ENCODE data around the gene TRAF3IP1. TPM values are rescaled to one million over a fixed set of nuclear protein-coding genes. Genes with fewer than 3 reads are reported as not detected.
A peak's percentile ranks its signal among the peaks of the same experiment; 100 is the strongest.

The TRAF3IP1 gene
- total RNA-seq, 1 experiment from 2014 or later, result 18.6 TPM

- Mint-ChIP-seq H3K9me3 (ENCODE audit: low read depth, unreplicated experiment) (no peaks in the 10 kb centered on the region), H3K27me3 (ENCODE audit: unreplicated experiment) (no peaks in the 10 kb centered on the region), H3K4me3 (ENCODE audit: low read depth, unreplicated experiment) (peak overlapping the region; percentile 7), H3K4me1 (ENCODE audit: low read depth, unreplicated experiment) (peaks cover 55% of the 10 kb centered on the region), H3K27ac (ENCODE audit: unreplicated experiment) (peak overlapping the region; percentile 86), H3K36me3 (ENCODE audit: insufficient read depth, unreplicated experiment) (peaks cover 37% of the 10 kb centered on the region)
- TF ChIP-seq CTCF (IDR thresholded peaks at IDR 0.05; ENCODE audit: unreplicated experiment), result no peak
- intact Hi-C loops (cut with micrococcal nuclease; ENCODE audit: unreplicated experiment), result no loop called here
- no TSS peak for BruUV-seq (replicated peaks)
- no peak for DNase-seq
- CTCF ChIA-PET, result interaction anchor here (1.5 kb wide), 1 partner anchor 47 kb away, joined by 7 read pairs; no protein-coding TSS in a partner anchor
Observed at GRCh38 chr2:238380785-238381184, 60.5 kb downstream of the TRAF3IP1 start.

- no peaks in the 10 kb centered on the region for H3K27me3 Mint-ChIP-seq (ENCODE audit: unreplicated experiment)
- intact Hi-C loops (cut with micrococcal nuclease; ENCODE audit: unreplicated experiment), result no loop called here
- no peaks in the 10 kb centered on the region for H3K9me3 Mint-ChIP-seq (ENCODE audit: low read depth, unreplicated experiment)
- H3K4me1 Mint-ChIP-seq (ENCODE audit: low read depth, unreplicated experiment), result peaks cover 55% of the 10 kb centered on the region
- CTCF ChIA-PET, result no interaction called here
- H3K4me3 Mint-ChIP-seq (ENCODE audit: low read depth, unreplicated experiment), result no peak overlapping the region
- no TSS peak for BruUV-seq (replicated peaks)
- TF ChIP-seq CTCF (IDR thresholded peaks at IDR 0.05; ENCODE audit: unreplicated experiment), result no peak
- DNase-seq, result no peak
- H3K36me3 Mint-ChIP-seq (ENCODE audit: insufficient read depth, unreplicated experiment), result peaks cover 37% of the 10 kb centered on the region
- H3K27ac Mint-ChIP-seq (ENCODE audit: unreplicated experiment), result peak overlapping the region; percentile 86
Observed at GRCh38 chr2:238381341-238382115, 61.2 kb downstream of the TRAF3IP1 start.

GRCh38 chr2:238382381-238382781 is 62.1 kb downstream of the TRAF3IP1 start:
- H3K27ac Mint-ChIP-seq (ENCODE audit: unreplicated experiment), result no peak overlapping the region
- H3K27me3 Mint-ChIP-seq (ENCODE audit: unreplicated experiment), result no peaks in the 10 kb centered on the region
- intact Hi-C loops (cut with micrococcal nuclease; ENCODE audit: unreplicated experiment), result no loop called here
- CTCF ChIA-PET, result no interaction called here
- DNase-seq, result no peak
- H3K36me3 Mint-ChIP-seq (ENCODE audit: insufficient read depth, unreplicated experiment), result peaks cover 37% of the 10 kb centered on the region
- H3K4me1 Mint-ChIP-seq (ENCODE audit: low read depth, unreplicated experiment), result peaks cover 55% of the 10 kb centered on the region
- no TSS peak for BruUV-seq (replicated peaks)
- H3K4me3 Mint-ChIP-seq (ENCODE audit: low read depth, unreplicated experiment), result no peak overlapping the region
- no peak for TF ChIP-seq CTCF (IDR thresholded peaks at IDR 0.05; ENCODE audit: unreplicated experiment)
- H3K9me3 Mint-ChIP-seq (ENCODE audit: low read depth, unreplicated experiment), result no peaks in the 10 kb centered on the region

DNA sequence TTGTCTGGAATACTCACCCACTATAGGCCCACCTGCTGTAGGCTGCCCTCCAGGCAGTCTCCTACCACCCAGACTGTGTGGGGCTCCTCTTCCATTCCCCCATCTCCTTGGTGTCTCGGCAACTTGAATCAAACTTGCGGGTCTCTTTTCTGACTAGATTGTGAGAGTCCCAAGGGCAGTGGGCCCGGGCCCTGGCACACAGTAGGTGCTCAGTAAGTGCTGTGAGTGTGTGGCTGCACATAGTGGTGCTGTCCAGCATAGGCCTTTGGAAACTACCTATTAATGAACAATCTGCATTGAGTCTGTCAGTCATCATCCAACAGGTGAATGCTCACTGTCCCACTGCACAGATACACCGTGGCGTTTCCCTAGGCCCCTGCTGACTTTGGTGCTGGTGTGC is 62.8 kb downstream of the TRAF3IP1 start:
- Mint-ChIP-seq H3K4me1 (ENCODE audit: low read depth, unreplicated experiment) (peaks cover 55% of the 10 kb centered on the region), H3K36me3 (ENCODE audit: insufficient read depth, unreplicated experiment) (peaks cover 37% of the 10 kb centered on the region), H3K9me3 (ENCODE audit: low read depth, unreplicated experiment) (no peaks in the 10 kb centered on the region), H3K4me3 (ENCODE audit: low read depth, unreplicated experiment) (no peak overlapping the region), H3K27ac (ENCODE audit: unreplicated experiment) (peak overlapping the region; percentile 22), H3K27me3 (ENCODE audit: unreplicated experiment) (no peaks in the 10 kb centered on the region)
- intact Hi-C loops (cut with micrococcal nuclease; ENCODE audit: unreplicated experiment), result no loop called here
- CTCF ChIA-PET, result no interaction called here
- DNase-seq, result no peak
- TF ChIP-seq CTCF (IDR thresholded peaks at IDR 0.05; ENCODE audit: unreplicated experiment), result no peak
- BruUV-seq (replicated peaks), result no TSS peak

Data from Calu3 (cell line).